Adrenal gland (tissue), 12 donors: ENCODE measurements around the gene SRP68. TPM values are rescaled to one million over a fixed set of nuclear protein-coding genes. Genes with fewer than 3 reads are reported as not detected.

Experiments used
- DNase-seq, 7 donors: peaks; one replicate each; pipeline ENCODE4 v3.0.0-alpha.2; 2019 to 2020
- H3K27ac ChIP-seq, 5 donors: fragments of 200-600 bp; sonication (generic) in 4 of 5; 1 replicate in 3 of 5; 2 replicates in 2 of 5; pipeline versions ENCODE4 v1.5.1 to v1.8.0; 2016 to 2020; ENCODE audit warnings: mild to moderate bottlenecking in 1 of 5
- H3K27me3 ChIP-seq: fragments of 200-600 bp; 2 replicates; pipeline ENCODE4 v1.8.0; 2021
- H3K36me3 ChIP-seq, 2 donors: fragments of 200-600 bp; replicated peaks in 1 of 2; 1 replicate in 1 of 2; 2 replicates in 1 of 2; pipeline versions ENCODE4 v1.5.1 to v1.8.0; 2018 to 2022
- H3K4me1 ChIP-seq, 2 donors: fragments of 200-600 bp; replicated peaks in 1 of 2; 1 replicate in 1 of 2; 2 replicates in 1 of 2; pipeline versions ENCODE4 v1.5.1 to v1.8.0; 2018 to 2021
- H3K4me3 ChIP-seq, 4 donors: fragments of 200-600 bp; sonication (generic) in 3 of 4; one replicate each; pipeline ENCODE4 v1.5.1; 2016 to 2018
- H3K9me3 ChIP-seq, 3 donors: fragments of 200-600 bp; sonication (generic) in 1 of 3; replicated peaks in 1 of 3; 1 replicate in 2 of 3; 2 replicates in 1 of 3; pipeline versions ENCODE4 v1.5.1 to v1.8.0; 2016 to 2021
- CTCF ChIP-seq, 6 experiments: fragments of 450-650 bp in 4 of 6; fragments of 200-600 bp in 2 of 6; sonication (generic) in 1 of 6; IDR thresholded peaks; 1 replicate in 5 of 6; 2 replicates in 1 of 6; pipeline versions ENCODE4 v1.5.1 to v1.8.0; 2016 to 2021; ENCODE audit warnings: antibody characterized with exemption in 6 of 6, mild to moderate bottlenecking in 2 of 6, moderate library complexity in 1 of 6
- POLR2A ChIP-seq, 2 donors: fragments of 450-650 bp; IDR thresholded peaks; one replicate each; pipeline ENCODE4 v1.6.1; 2017; ENCODE audit warnings: antibody characterized with exemption in 2 of 2, mild to moderate bottlenecking in 2 of 2, moderate library complexity in 1 of 2
- WGBS, 4 donors: extraction: QIAGEN DNeasy Blood & Tissue Kit in 2 of 4; methylation state at CpG; one replicate each; pipeline versions ENCODE4 v1.1.5 to v1.1.7; 2013 to 2017; 5-methylcytosine and 5-hydroxymethylcytosine counted together
- intact Hi-C, 2 donors: fragments of 100-400 bp; cut with DNase I; formaldehyde crosslinking; loops; one replicate each; pipeline versions ENCODE4 v1.14.1 to v1.15.0; 2022 to 2023
- polyA plus RNA-seq, 3 donors: library from polyadenylated mRNA; stranded (reverse); fragments of 200-250 nt in 2 of 3; fragments of 350-450 nt in 1 of 3; fragmentation: Illumina TruSeq in 1 of 3; extraction: RNeasy Lipid Tissue Mini Kit (QIAGEN cat#74804) in 1 of 3; gene quantifications; one replicate each; pipeline ENCODE4 v1.2.3, GENCODE V29; 2013 to 2014
- total RNA-seq, 9 donors: library from RNA; depleted of rRNA in 4 of 9; stranded (reverse); fragments of >200 nt in 4 of 9; fragments of 120-200 nt in 1 of 9; fragmentation: NEBNext Ultra II Directional in 1 of 9; extraction: Animal tissue kit (Norgen Biotek cat#: 25700) in 1 of 9; gene quantifications; one replicate each; pipeline versions ENCODE4 v1.1.0 to v1.2.4, GENCODE V29; 2013 to 2023
- donor health status: healthy with polysubstance abuse.
- donor health status: Bipolar disorder and iron deficiency.
- donor health status: DM: yes; HTN: yes; CAD: no.
- donor health status: DM: no; HTN: no; CAD: no.
- donor health status: DM: no; HTN: no; CAD: no.
- donor health status: DM: yes; HTN: yes; CAD: no.

The SRP68 gene
- total and polyA plus RNA-seq, 12 donors: 20.3 to 129 (median 41.1) TPM

- no peak overlapping the region for H3K4me3 ChIP-seq
- no peak for DNase-seq
- no peak for TF ChIP-seq POLR2A (IDR thresholded peaks at IDR 0.05)
- TF ChIP-seq CTCF (IDR thresholded peaks at IDR 0.05): no peak
- H3K27me3 ChIP-seq: no peaks in the 10 kb centered on the region
- WGBS, 4 donors: 89 to 100% (median 94%) methylated on average over 3 of the region's 3 CpGs
- H3K9me3 ChIP-seq: no peaks in the 10 kb centered on the region
- H3K4me1 ChIP-seq: no peaks in the 10 kb centered on the region
- intact Hi-C loops: no loop called here
- H3K36me3 ChIP-seq: peaks cover 0 to 95% of the 10 kb centered on the region in 2 donors
- no peak overlapping the region for H3K27ac ChIP-seq
Measured at GRCh38 chr17:76056882-76057281, 15.4 kb downstream of the SRP68 start.

GRCh38 chr17:76054112-76054476, 18.2 kb downstream of the SRP68 start:
- Histone ChIP-seq H3K4me3 (no peak overlapping the region), H3K27me3 (no peaks in the 10 kb centered on the region), H3K36me3 (peaks cover 0 to 93% of the 10 kb centered on the region in 2 donors), H3K27ac (no peak overlapping the region), H3K9me3 (no peaks in the 10 kb centered on the region), H3K4me1 (no peaks in the 10 kb centered on the region)
- intact Hi-C loops: no loop called here
- TF ChIP-seq CTCF (IDR thresholded peaks at IDR 0.05) (no peak), POLR2A (IDR thresholded peaks at IDR 0.05) (no peak)
- WGBS, 4 donors: 96 to 100% (median 97%) methylated on average over 4 of the region's 4 CpGs
- DNase-seq: no peak

- no peak for DNase-seq
- H3K4me1 ChIP-seq: no peaks in the 10 kb centered on the region
- intact Hi-C loops: no loop called here
- no peaks in the 10 kb centered on the region for H3K27me3 ChIP-seq
- no peak overlapping the region for H3K4me3 ChIP-seq
- TF ChIP-seq POLR2A (IDR thresholded peaks at IDR 0.05) (no peak), CTCF (IDR thresholded peaks at IDR 0.05) (no peak)
- WGBS, 4 donors: 78 to 85% (median 81%) methylated on average over 17 of the region's 17 CpGs
- no peaks in the 10 kb centered on the region for H3K9me3 ChIP-seq
- no peak overlapping the region for H3K27ac ChIP-seq
- peaks cover 0 to 93% of the 10 kb centered on the region in 2 donors for H3K36me3 ChIP-seq
Measured at GRCh38 chr17:76053246-76054111, 18.8 kb downstream of the SRP68 start.

GRCh38 chr17:76051561-76051960, 20.8 kb downstream of the SRP68 start:
- 85 to 89% (median 89%) methylated on average over 6 of the region's 6 CpGs for WGBS, 4 donors
- H3K27ac ChIP-seq: no peak overlapping the region
- no peak for DNase-seq
- intact Hi-C loops: no loop called here
- no peaks in the 10 kb centered on the region for H3K4me1 ChIP-seq
- peaks cover 0 to 93% of the 10 kb centered on the region in 2 donors for H3K36me3 ChIP-seq
- no peaks in the 10 kb centered on the region for H3K27me3 ChIP-seq
- H3K4me3 ChIP-seq: no peak overlapping the region
- H3K9me3 ChIP-seq: no peaks in the 10 kb centered on the region
- no peak for TF ChIP-seq CTCF (IDR thresholded peaks at IDR 0.05)
- TF ChIP-seq POLR2A (IDR thresholded peaks at IDR 0.05): no peak
